Esophagus muscularis mucosa (tissue), 4 donors: ENCODE measurements around the gene CASS4.

Experiments
- CTCF ChIP-seq, 3 experiments: fragments of 200-600 bp in 2 of 3; fragments of 450-650 bp in 1 of 3; sonication (generic) in 2 of 3; IDR thresholded peaks; one replicate each; pipeline ENCODE4 v1.5.1; 2017 to 2019; ENCODE audit warnings: antibody characterized with exemption in 3 of 3, mild to moderate bottlenecking in 2 of 3, moderate library complexity in 1 of 3
- EP300 ChIP-seq: sonication (generic); formaldehyde crosslinking; IDR thresholded peaks from one replicate; pipeline ENCODE4 v1.6.1; 2017; ENCODE audit warnings: antibody characterized with exemption
- POLR2A ChIP-seq: fragments of 450-650 bp; IDR thresholded peaks from one replicate; pipeline ENCODE4 v1.6.1; 2017; ENCODE audit warnings: antibody characterized with exemption, moderate library complexity, mild to moderate bottlenecking, low read depth
- POLR2AphosphoS5 ChIP-seq, 2 donors: sonication (generic); formaldehyde crosslinking; IDR thresholded peaks; one replicate each; pipeline ENCODE4 v1.6.1; 2017; ENCODE audit warnings: antibody characterized with exemption in 2 of 2

- TF ChIP-seq CTCF (IDR thresholded peaks at IDR 0.05) (no peak), POLR2AphosphoS5 (IDR thresholded peaks at IDR 0.05) (no peak), POLR2A (no peak), EP300 (no peak)
Measured at GRCh38 chr20:56409956-56410355, 2.1 kb upstream of the CASS4 start.
